ENCODE measurements around the gene RBM15. TPM values are rescaled to one million over a fixed set of nuclear protein-coding genes. Genes with fewer than 3 reads are reported as not detected.

The RBM15 gene
- polyA plus RNA-seq, 1 of the 3 experiments (the other 2 are of a cell fraction) = 3.8 TPM

GRCh38 chr1:110335265-110335664 lies 3.9 kb upstream of the RBM15 start:
- Histone ChIP-seq H3F3A (replicated peaks; ENCODE audit: insufficient read depth) (peaks cover 11% of the 10 kb centered on the region), H3K27me3 (ENCODE audit: insufficient read depth) (no peaks in the 10 kb centered on the region), H3K4me3 (ENCODE audit: low read depth in 2 of 2, low read length in 1 of 2) (no peak overlapping the region), H3K4me1 (ENCODE audit: control insufficient read depth in 1 of 2, insufficient read depth in 2 of 2, low read depth in 1 of 2, low read length in 1 of 2) (peaks cover 4 to 18% of the 10 kb centered on the region in 2 experiments; a peak in 3 of 4 replicates), H3K9me2 (no peaks in the 10 kb centered on the region), H2AFZ (ENCODE audit: low read depth) (no peak overlapping the region), H3K27ac (ENCODE audit: low read depth in 2 of 2, low read length in 1 of 2) (no peak overlapping the region), H3K9me3 (no peaks in the 10 kb centered on the region), H3K36me3 (replicated peaks in 1 of 2; ENCODE audit: control insufficient read depth in 1 of 2, insufficient read depth in 2 of 2, low read length in 1 of 2) (no peaks in the 10 kb centered on the region), H3K4me2 (no peak overlapping the region), H3K79me2 (ENCODE audit: insufficient read depth) (peaks cover 16% of the 10 kb centered on the region), H4K20me1 (ENCODE audit: insufficient read depth) (peaks cover 6% of the 10 kb centered on the region), H3K9ac (no peak overlapping the region)
- CTCF ChIA-PET = interaction anchor here (1.1 to 10.0 kb wide), 7 partner anchors 19 to 138 kb away, joined by 3 to 100 read pairs (median 19); partner anchors contain the start of gene KCNC4
- POLR2A ChIA-PET = no interaction called here
- TF ChIP-seq, protein P1, sequence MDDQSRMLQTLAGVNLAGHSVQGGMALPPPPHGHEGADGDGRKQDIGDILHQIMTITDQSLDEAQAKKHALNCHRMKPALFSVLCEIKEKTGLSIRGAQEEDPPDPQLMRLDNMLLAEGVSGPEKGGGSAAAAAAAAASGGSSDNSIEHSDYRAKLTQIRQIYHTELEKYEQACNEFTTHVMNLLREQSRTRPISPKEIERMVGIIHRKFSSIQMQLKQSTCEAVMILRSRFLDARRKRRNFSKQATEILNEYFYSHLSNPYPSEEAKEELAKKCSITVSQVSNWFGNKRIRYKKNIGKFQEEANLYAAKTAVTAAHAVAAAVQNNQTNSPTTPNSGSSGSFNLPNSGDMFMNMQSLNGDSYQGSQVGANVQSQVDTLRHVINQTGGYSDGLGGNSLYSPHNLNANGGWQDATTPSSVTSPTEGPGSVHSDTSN (IDR thresholded peaks at IDR 0.05) = no peak
- TF ChIP-seq EZH2phosphoT487 (IDR thresholded peaks at IDR 0.05; ENCODE audit: borderline replicate concordance, low read depth) (no peak), GATA2 (CRISPR knock-in tag; IDR thresholded peaks at IDR 0.05) (no peak), IRF3 (IDR thresholded peaks at IDR 0.05; ENCODE audit: low read depth, low read length) (no peak), TEAD4 (IDR thresholded peaks at IDR 0.05; ENCODE audit: borderline replicate concordance, insufficient read depth) (no peak), TCF12 (IDR thresholded peaks at IDR 0.05) (no peak), POLR2AphosphoS5 (IDR thresholded peaks at IDR 0.05; ENCODE audit: low read depth, low read length) (no peak), ZBTB33 (IDR thresholded peaks at IDR 0.05; ENCODE audit: borderline replicate concordance, low read depth) (no peak), MEF2A (IDR thresholded peaks at IDR 0.05; ENCODE audit: borderline replicate concordance, low read depth) (no peak), FOXM1 (IDR thresholded peaks at IDR 0.05; ENCODE audit: low read depth) (no peak), CHD2 (IDR thresholded peaks at IDR 0.05; ENCODE audit: low read length, partially characterized antibody) (no peak), SMC3 (IDR thresholded peaks at IDR 0.05; ENCODE audit: low read depth, low read length) (no peak), ELF1 (IDR thresholded peaks at IDR 0.05) (no peak)
- WGBS (ENCODE audit: low lambda C conversion rate) = 83% methylated on average over 1 of the region's 1 CpG
- DNase-seq = no peak

All from SK-N-SH (cell line).